ENCODE data around the gene SLC27A4. TPM values are rescaled to one million over a fixed set of nuclear protein-coding genes. Genes with fewer than 3 reads are reported as not detected.

SLC27A4 gene
- total RNA-seq, 4 donors from 2014 or later, result 36.6 to 110 (median 72.2) TPM

- intact Hi-C loops (cut with DNase I), result loop anchor here (5.0 kb wide), 1 partner anchor 49 kb away; no protein-coding TSS in a partner anchor
- peaks cover 0 to 23% (median 11%) of the 10 kb centered on the region in 3 donors for H3K4me1 ChIP-seq
- H3K9me3 ChIP-seq, result no peaks in the 10 kb centered on the region
- peak overlapping the region; percentile 74 to 83 (median 78) for H3K4me3 ChIP-seq
- no peak for DNase-seq
- no peaks in the 10 kb centered on the region for H3K27me3 ChIP-seq
- TF ChIP-seq CTCF (IDR thresholded peaks at IDR 0.05) (peak in 5 of 6 experiments; percentile 51 to 86 (median 70)), POLR2A (IDR thresholded peaks at IDR 0.05) (no peak)
- H3K27ac ChIP-seq, result peak overlapping the region; percentile 91 to 94 (median 93)
- WGBS, 2 donors, result 24 to 30% methylated on average over 9 to 13 of the region's 13 CpGs
- peaks cover 25 to 47% (median 28%) of the 10 kb centered on the region in 3 donors for H3K36me3 ChIP-seq
Observed at GRCh38 chr9:128341435-128341849, 1.1 kb downstream of the SLC27A4 start.

GRCh38 chr9:128342971-128343680 lies 2.8 kb downstream of the SLC27A4 start:
- no peaks in the 10 kb centered on the region for H3K27me3 ChIP-seq
- intact Hi-C loops (cut with DNase I), result loop anchor here (5.0 kb wide), 1 partner anchor 51 kb away; no protein-coding TSS in a partner anchor
- H3K4me3 ChIP-seq, result no peak overlapping the region
- 64 to 90% methylated on average over 2 to 6 of the region's 8 CpGs for WGBS, 2 donors
- no peak for DNase-seq
- no peak overlapping the region for H3K27ac ChIP-seq
- H3K4me1 ChIP-seq, result peaks cover 0 to 23% (median 11%) of the 10 kb centered on the region in 3 donors
- peaks cover 31 to 63% (median 38%) of the 10 kb centered on the region in 3 donors for H3K36me3 ChIP-seq
- TF ChIP-seq POLR2A (IDR thresholded peaks at IDR 0.05), result no peak
- TF ChIP-seq CTCF (IDR thresholded peaks at IDR 0.05), result no peak
- no peaks in the 10 kb centered on the region for H3K9me3 ChIP-seq

GRCh38 chr9:128343855-128344254 lies 3.5 kb downstream of the SLC27A4 start:
- no peak for DNase-seq
- no peak overlapping the region for H3K27ac ChIP-seq
- peaks cover 0 to 23% (median 11%) of the 10 kb centered on the region in 3 donors for H3K4me1 ChIP-seq
- H3K36me3 ChIP-seq, result peaks cover 37 to 71% (median 45%) of the 10 kb centered on the region in 3 donors
- no peak overlapping the region for H3K4me3 ChIP-seq
- no peak for TF ChIP-seq POLR2A (IDR thresholded peaks at IDR 0.05)
- TF ChIP-seq CTCF (IDR thresholded peaks at IDR 0.05), result no peak
- intact Hi-C loops (cut with DNase I), result loop anchor here (5.0 kb wide), 1 partner anchor 52 kb away; no protein-coding TSS in a partner anchor
- no peaks in the 10 kb centered on the region for H3K9me3 ChIP-seq
- no peaks in the 10 kb centered on the region for H3K27me3 ChIP-seq
- WGBS, 2 donors, result 94% methylated on average over 4 of the region's 4 CpGs

GRCh38 chr9:128344931-128345605 lies 4.7 kb downstream of the SLC27A4 start:
- H3K4me3 ChIP-seq, result no peak overlapping the region
- H3K36me3 ChIP-seq, result peaks cover 43 to 83% (median 49%) of the 10 kb centered on the region in 3 donors
- 80 to 90% methylated on average over 2 to 9 of the region's 28 CpGs for WGBS, 2 donors
- no peak overlapping the region for H3K27ac ChIP-seq
- intact Hi-C loops (cut with DNase I), result loop anchor here (5.0 kb wide), 1 partner anchor 53 kb away; no protein-coding TSS in a partner anchor
- H3K9me3 ChIP-seq, result no peaks in the 10 kb centered on the region
- TF ChIP-seq CTCF (IDR thresholded peaks at IDR 0.05), result no peak
- no peak for TF ChIP-seq POLR2A (IDR thresholded peaks at IDR 0.05)
- peaks cover 0 to 16% (median 5%) of the 10 kb centered on the region in 3 donors for H3K4me1 ChIP-seq
- DNase-seq, result no peak
- no peaks in the 10 kb centered on the region for H3K27me3 ChIP-seq

- 75 to 80% methylated on average over 2 of the region's 2 CpGs for WGBS, 2 donors
- Histone ChIP-seq H3K27me3 (no peaks in the 10 kb centered on the region), H3K4me1 (no peaks in the 10 kb centered on the region), H3K9me3 (no peaks in the 10 kb centered on the region), H3K36me3 (peaks cover 35 to 98% (median 52%) of the 10 kb centered on the region in 3 donors), H3K27ac (no peak overlapping the region), H3K4me3 (no peak overlapping the region)
- TF ChIP-seq POLR2A (IDR thresholded peaks at IDR 0.05) (no peak), CTCF (IDR thresholded peaks at IDR 0.05) (no peak)
- no peak for DNase-seq
- intact Hi-C loops (cut with DNase I), result no loop called here
Observed at GRCh38 chr9:128349125-128349524, 8.8 kb downstream of the SLC27A4 start.
